CD14-positive monocyte (primary cell): ENCODE measurements around the gene CISD3. TPM values are rescaled to one million over a fixed set of nuclear protein-coding genes. Genes with fewer than 3 reads are reported as not detected.

Source experiments
- DNase-seq, 3 donors: peaks; one replicate each; pipeline ENCODE4 v3.0.0-alpha.2; 2011 to 2022
- H2AFZ ChIP-seq: 2 replicates; pipeline ENCODE4 v1.6.0; 2012; ENCODE audit warnings: mild to moderate bottlenecking, low read depth, low read length, inconsistent platforms; ENCODE audit not compliant: insufficient read depth, poor library complexity, severe bottlenecking
- H3K27ac ChIP-seq, 2 donors: 1 replicate in 1 of 2; 2 replicates in 1 of 2; pipeline ENCODE4 v1.5.1; 2012 to 2013; ENCODE audit warnings: low read length in 2 of 2, control low read depth in 1 of 2, inconsistent platforms in 1 of 2, low read depth in 1 of 2, mild to moderate bottlenecking in 1 of 2
- H3K27me3 ChIP-seq, 2 donors: one replicate each; pipeline versions ENCODE4 v1.6.0 to v1.6.1; 2011 to 2013; ENCODE audit warnings: low read length in 2 of 2; ENCODE audit not compliant: control insufficient read depth in 2 of 2, insufficient read depth in 2 of 2
- H3K36me3 ChIP-seq, 2 donors: replicated peaks in 1 of 2; 1 replicate in 1 of 2; 2 replicates in 1 of 2; pipeline versions ENCODE4 v1.5.1 to v1.6.1; 2012 to 2013; ENCODE audit warnings: low read length in 2 of 2, control low read depth in 1 of 2, inconsistent platforms in 1 of 2, mild to moderate bottlenecking in 1 of 2; ENCODE audit not compliant: insufficient read depth in 2 of 2, control insufficient read depth in 1 of 2
- H3K4me1 ChIP-seq, 2 donors: 1 replicate in 1 of 2; 2 replicates in 1 of 2; pipeline versions ENCODE4 v1.5.1 to v1.6.1; 2012 to 2013; ENCODE audit warnings: low read length in 2 of 2, control low read depth in 1 of 2, inconsistent platforms in 1 of 2, mild to moderate bottlenecking in 1 of 2, moderate library complexity in 1 of 2; ENCODE audit not compliant: insufficient read depth in 2 of 2, control insufficient read depth in 1 of 2
- H3K4me2 ChIP-seq: replicated peaks from 2 replicates; pipeline ENCODE3; 2012; ENCODE audit warnings: low read length, moderate library complexity, mild to moderate bottlenecking; ENCODE audit not compliant: poor library complexity, severe bottlenecking; ENCODE audit errors: extremely low read depth
- H3K4me3 ChIP-seq, 3 experiments: fragments of 200-600 bp in 1 of 3; sonication (generic) in 1 of 3; replicated peaks in 1 of 3; 1 replicate in 2 of 3; 2 replicates in 1 of 3; pipeline ENCODE4 v1.5.1; 2011 to 2013; ENCODE audit warnings: low read length in 3 of 3, mild to moderate bottlenecking in 3 of 3, control low read depth in 2 of 3, low read depth in 2 of 3, inconsistent platforms in 1 of 3, moderate library complexity in 1 of 3
- H3K79me2 ChIP-seq: 2 replicates; pipeline ENCODE4 v1.6.0; 2012; ENCODE audit warnings: mild to moderate bottlenecking, control low read depth, inconsistent platforms, low read length, moderate library complexity; ENCODE audit not compliant: insufficient read depth
- H3K9ac ChIP-seq: 2 replicates; pipeline ENCODE4 v1.6.0; 2017; ENCODE audit warnings: low read length, mild to moderate bottlenecking; ENCODE audit not compliant: insufficient read depth, poor library complexity, severe bottlenecking
- H3K9me3 ChIP-seq, 2 donors: replicated peaks in 1 of 2; 1 replicate in 1 of 2; 2 replicates in 1 of 2; pipeline versions ENCODE4 v1.5.1 to v1.6.1; 2012 to 2013; ENCODE audit warnings: low read length in 2 of 2, control low read depth in 1 of 2; ENCODE audit not compliant: control insufficient read depth in 1 of 2, insufficient read depth in 1 of 2
- H4K20me1 ChIP-seq: 2 replicates; pipeline ENCODE4 v1.6.0; 2012; ENCODE audit warnings: mild to moderate bottlenecking, low read length, control low read depth, moderate library complexity; ENCODE audit not compliant: insufficient read depth
- H3K27ac Mint-ChIP-seq, 7 donors: one replicate each; pipeline ENCODE4 v1.8.0; 2020; ENCODE audit warnings: mild to moderate bottlenecking in 7 of 7, mixed read lengths in 7 of 7, moderate library complexity in 6 of 7, inconsistent platforms in 2 of 7
- H3K27me3 Mint-ChIP-seq, 3 donors: one replicate each; pipeline ENCODE4 v1.8.0; 2021 to 2022; ENCODE audit warnings: low read depth in 3 of 3, mild to moderate bottlenecking in 3 of 3, mixed read lengths in 3 of 3, moderate library complexity in 3 of 3, inconsistent platforms in 1 of 3
- H3K36me3 Mint-ChIP-seq, 2 donors: one replicate each; pipeline ENCODE4 v1.8.0; 2020; ENCODE audit warnings: mixed read lengths in 2 of 2, inconsistent platforms in 1 of 2, mild to moderate bottlenecking in 1 of 2
- H3K4me1 Mint-ChIP-seq: one replicate; pipeline ENCODE4 v1.8.0; 2020; ENCODE audit warnings: mild to moderate bottlenecking, mixed read lengths
- H3K4me3 Mint-ChIP-seq, 2 donors: one replicate each; pipeline ENCODE4 v1.8.0; 2020; ENCODE audit warnings: mild to moderate bottlenecking in 2 of 2, mixed read lengths in 2 of 2, moderate library complexity in 1 of 2
- H3K9me3 Mint-ChIP-seq, 7 donors: one replicate each; pipeline ENCODE4 v1.8.0; 2020 to 2022; ENCODE audit warnings: mixed read lengths in 7 of 7, mild to moderate bottlenecking in 6 of 7, moderate library complexity in 6 of 7, inconsistent platforms in 2 of 7
- WGBS: methylation state at CpG from one replicate; pipeline ENCODE4 v1.1.5; 2013; ENCODE audit warnings: missing lambda C conversion rate; ENCODE audit not compliant: insufficient coverage; 5-methylcytosine and 5-hydroxymethylcytosine counted together
- intact Hi-C, 2 donors: fragments of 100-400 bp; cut with micrococcal nuclease; formaldehyde crosslinking; loops; one replicate each; pipeline versions ENCODE4 v1.15.0 to v1.15.1; 2023
- polyA plus RNA-seq, 3 donors: library from polyadenylated mRNA; depleted of rRNA in 1 of 3; unstranded in 2 of 3; stranded (reverse) in 1 of 3; fragments of 300-500 nt in 2 of 3; fragments of >200 nt in 1 of 3; fragmentation: Illumina TruSeq in 2 of 3; gene quantifications; 1 replicate in 2 of 3; 2 replicates in 1 of 3; pipeline ENCODE4 v1.2.3, GENCODE V29; 2012 to 2021
- TF ChIP-seq, protein P1 (sequence below): fragments of 200-600 bp; IDR thresholded peaks from one replicate; pipeline ENCODE4 v1.8.0; 2022; ENCODE audit warnings: antibody characterized with exemption, mild to moderate bottlenecking

CISD3 gene
- polyA plus RNA-seq, 3 donors = 7.1 to 61.2 (median 53.4) TPM

DNA sequence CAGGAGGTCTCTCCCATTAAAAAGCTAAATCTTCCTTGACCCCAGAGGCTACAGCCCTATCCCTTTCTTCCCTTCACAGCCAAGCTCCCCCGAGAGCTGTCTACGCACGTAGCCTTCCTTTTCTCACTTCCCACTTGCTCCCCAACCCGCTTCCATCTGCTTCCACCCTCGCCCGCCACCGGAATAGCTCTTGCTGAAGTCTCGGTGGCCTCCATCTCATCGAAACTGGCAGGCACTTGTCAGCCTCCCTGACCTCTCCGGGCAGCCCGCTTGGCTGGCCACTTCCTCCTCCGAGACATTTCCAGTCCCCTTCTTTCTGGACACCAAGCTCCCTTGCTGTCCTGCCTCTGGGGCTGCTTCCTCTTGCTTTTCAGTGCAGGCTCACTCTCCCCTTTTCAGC is 44.6 kb upstream of the CISD3 start:
- no peaks in the 10 kb centered on the region for H3K9me3 ChIP-seq
- H3K36me3 ChIP-seq = no peaks in the 10 kb centered on the region
- Mint-ChIP-seq H3K27ac (peak overlapping the region; percentile 16 to 87 (median 77)), H3K36me3 (peaks cover 0 to 2% of the 10 kb centered on the region in 2 donors), H3K4me1 (peaks cover 14% of the 10 kb centered on the region), H3K4me3 (peak overlapping the region; percentile 68 to 95), H3K27me3 (peaks cover 6 to 10% (median 6%) of the 10 kb centered on the region in 3 donors), H3K9me3 (peaks cover 0 to 2% (median 0%) of the 10 kb centered on the region in 7 donors)
- H4K20me1 ChIP-seq = no peaks in the 10 kb centered on the region
- H3K79me2 ChIP-seq = no peaks in the 10 kb centered on the region
- H2AFZ ChIP-seq = peak overlapping the region; percentile 74
- H3K4me3 ChIP-seq = peak overlapping the region in 1 of 3 experiments; percentile 47
- H3K9ac ChIP-seq = no peak overlapping the region
- intact Hi-C loops = no loop called here
- TF ChIP-seq, protein P1, sequence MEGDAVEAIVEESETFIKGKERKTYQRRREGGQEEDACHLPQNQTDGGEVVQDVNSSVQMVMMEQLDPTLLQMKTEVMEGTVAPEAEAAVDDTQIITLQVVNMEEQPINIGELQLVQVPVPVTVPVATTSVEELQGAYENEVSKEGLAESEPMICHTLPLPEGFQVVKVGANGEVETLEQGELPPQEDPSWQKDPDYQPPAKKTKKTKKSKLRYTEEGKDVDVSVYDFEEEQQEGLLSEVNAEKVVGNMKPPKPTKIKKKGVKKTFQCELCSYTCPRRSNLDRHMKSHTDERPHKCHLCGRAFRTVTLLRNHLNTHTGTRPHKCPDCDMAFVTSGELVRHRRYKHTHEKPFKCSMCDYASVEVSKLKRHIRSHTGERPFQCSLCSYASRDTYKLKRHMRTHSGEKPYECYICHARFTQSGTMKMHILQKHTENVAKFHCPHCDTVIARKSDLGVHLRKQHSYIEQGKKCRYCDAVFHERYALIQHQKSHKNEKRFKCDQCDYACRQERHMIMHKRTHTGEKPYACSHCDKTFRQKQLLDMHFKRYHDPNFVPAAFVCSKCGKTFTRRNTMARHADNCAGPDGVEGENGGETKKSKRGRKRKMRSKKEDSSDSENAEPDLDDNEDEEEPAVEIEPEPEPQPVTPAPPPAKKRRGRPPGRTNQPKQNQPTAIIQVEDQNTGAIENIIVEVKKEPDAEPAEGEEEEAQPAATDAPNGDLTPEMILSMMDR = no peak
- peak; percentile 51 to 79 (median 54) for DNase-seq
- WGBS = 8% methylated on average over 12 of the region's 12 CpGs
- H3K27ac ChIP-seq = peak overlapping the region in 1 of 2 donors; percentile 6
- peak overlapping the region; percentile 44 for H3K4me2 ChIP-seq
- no peaks in the 10 kb centered on the region for H3K27me3 ChIP-seq
- H3K4me1 ChIP-seq = peaks cover 14 to 16% of the 10 kb centered on the region in 2 donors

- no peaks in the 10 kb centered on the region for H3K9me3 ChIP-seq
- H3K4me1 ChIP-seq = peaks cover 14 to 16% of the 10 kb centered on the region in 2 donors
- TF ChIP-seq, protein P1 = no peak
- H3K79me2 ChIP-seq = no peaks in the 10 kb centered on the region
- Mint-ChIP-seq H3K27ac (peak overlapping the region in 1 of 7 donors; percentile 54), H3K27me3 (peaks cover 6 to 7% (median 6%) of the 10 kb centered on the region in 3 donors), H3K4me1 (peaks cover 14% of the 10 kb centered on the region), H3K9me3 (peaks cover 0 to 2% (median 0%) of the 10 kb centered on the region in 7 donors), H3K4me3 (no peak overlapping the region), H3K36me3 (peaks cover 0 to 2% of the 10 kb centered on the region in 2 donors)
- H3K4me3 ChIP-seq = no peak overlapping the region
- H2AFZ ChIP-seq = no peak overlapping the region
- 94% methylated on average over 5 of the region's 5 CpGs for WGBS
- no peak for DNase-seq
- H3K4me2 ChIP-seq = no peak overlapping the region
- no peak overlapping the region for H3K27ac ChIP-seq
- H3K9ac ChIP-seq = no peak overlapping the region
- no peaks in the 10 kb centered on the region for H4K20me1 ChIP-seq
- no peaks in the 10 kb centered on the region for H3K36me3 ChIP-seq
- intact Hi-C loops = no loop called here
- H3K27me3 ChIP-seq = no peaks in the 10 kb centered on the region
Measured at GRCh38 chr17:38687286-38687685, 42.9 kb upstream of the CISD3 start.
